GM12864 (cell line): Measurements from ENCODE around the gene USH2A.

Experiments
- DNase-seq: peaks from one replicate; pipeline ENCODE4 v3.0.0-alpha.2; 2011; ENCODE audit warnings: low read depth
- H3K4me3 ChIP-seq: 2 replicates; pipeline ENCODE4 v1.5.1; 2011; ENCODE audit warnings: mild to moderate bottlenecking, low read depth, low read length, control low read depth
- CTCF ChIP-seq: IDR thresholded peaks from 2 replicates; pipeline ENCODE4 v1.5.1; 2011; ENCODE audit warnings: low read depth, mild to moderate bottlenecking, moderate library complexity, low read length, control low read depth, inconsistent platforms; ENCODE audit errors: missing control alignments

USH2A gene

DNA sequence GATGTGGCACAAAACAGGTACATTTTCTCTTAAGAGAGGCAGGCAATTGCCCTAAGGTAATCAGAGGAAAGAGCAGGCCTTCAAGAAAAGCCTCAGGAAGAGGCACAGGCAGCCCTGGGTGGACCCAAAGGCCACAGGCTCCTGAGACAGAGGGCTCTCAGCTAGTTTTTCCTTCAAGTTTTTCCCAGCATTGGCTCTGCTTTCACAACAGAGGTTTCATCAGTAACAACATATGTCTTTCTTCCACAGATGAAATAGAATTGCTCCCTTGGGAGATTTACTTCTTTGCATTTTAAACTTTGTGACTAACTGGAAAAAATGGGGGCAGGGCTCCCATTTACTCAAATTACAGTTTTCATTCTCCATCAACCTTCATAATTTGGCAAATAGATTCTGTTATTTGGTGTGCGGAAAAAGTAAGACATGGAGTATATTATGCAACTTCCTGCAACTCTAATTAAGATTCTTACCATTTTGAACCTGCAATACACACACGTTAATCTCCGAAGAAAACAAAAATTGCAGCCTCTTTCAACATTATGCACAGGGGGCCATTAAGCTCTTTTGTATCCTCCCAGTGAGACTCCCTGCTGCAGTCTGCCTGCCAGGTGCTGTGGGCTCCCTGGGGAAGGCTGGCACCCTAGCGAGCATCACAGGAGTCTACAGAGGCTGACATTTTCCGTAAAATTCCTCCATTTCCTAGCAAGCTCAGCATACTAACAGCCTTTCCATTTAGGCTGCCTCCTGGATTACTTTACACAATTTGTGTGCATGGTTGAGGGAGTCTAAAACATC is 282.3 kb downstream of the USH2A start:
- no peak for TF ChIP-seq CTCF
- DNase-seq, result no peak
- H3K4me3 ChIP-seq, result no peak overlapping the region

GRCh38 chr1:216124192-216124781 is 299.0 kb downstream of the USH2A start:
- no peak overlapping the region for H3K4me3 ChIP-seq
- DNase-seq, result no peak
- no peak for TF ChIP-seq CTCF

DNA sequence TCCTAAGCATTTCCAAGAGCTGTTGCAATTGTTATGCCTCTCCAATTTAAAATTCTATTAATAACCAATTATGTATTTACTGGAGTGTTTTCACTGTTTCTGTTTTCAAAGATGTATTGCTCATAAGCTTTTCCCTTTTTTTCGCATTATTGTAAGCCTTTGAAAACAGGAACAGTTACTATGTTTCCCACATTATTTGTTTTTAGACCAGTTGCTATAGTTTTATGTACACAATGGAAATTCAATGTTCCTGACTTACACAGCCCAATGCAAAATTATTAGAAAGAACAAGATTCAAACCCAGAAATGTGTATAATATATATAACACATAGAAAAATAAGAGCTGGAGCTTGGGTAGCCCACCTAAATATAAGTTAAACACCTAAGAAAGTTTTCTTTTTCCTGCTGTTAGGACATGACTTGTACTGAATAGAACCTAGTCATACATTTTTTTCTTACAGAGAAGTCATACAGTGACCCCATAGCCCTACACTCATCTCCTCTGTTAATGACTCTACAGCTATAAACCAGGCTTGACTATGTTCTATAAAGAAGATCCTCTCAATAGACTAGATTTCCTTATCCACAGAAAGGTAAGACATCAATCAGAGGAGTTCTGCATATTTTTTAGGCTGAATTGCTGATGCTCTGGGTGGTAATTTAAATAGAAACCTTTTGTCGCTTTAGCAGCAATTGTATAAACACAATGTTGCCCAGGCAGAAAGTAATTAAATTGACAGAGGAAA is 299.6 kb downstream of the USH2A start:
- H3K4me3 ChIP-seq, result no peak overlapping the region
- no peak for TF ChIP-seq CTCF
- DNase-seq, result no peak

DNA sequence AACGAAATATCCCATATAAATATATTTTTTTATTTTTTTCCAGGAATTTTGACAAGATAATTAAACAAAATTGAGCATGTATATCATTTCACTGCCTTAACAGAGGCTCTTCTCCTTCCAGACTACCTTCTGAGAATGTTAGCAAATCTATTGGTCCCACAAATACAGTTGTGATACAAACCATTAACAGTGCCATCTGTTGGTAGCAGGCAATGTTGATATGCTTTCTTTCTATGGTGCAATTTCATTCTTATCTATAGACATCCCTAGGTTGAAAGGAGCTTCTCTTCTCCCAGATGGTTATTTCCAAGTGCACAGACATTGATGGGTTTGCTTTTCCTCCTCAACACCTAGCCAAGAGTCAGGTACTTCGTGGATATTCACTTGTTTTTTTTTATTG is 303.6 kb downstream of the USH2A start:
- H3K4me3 ChIP-seq, result no peak overlapping the region
- peak; percentile 48 for TF ChIP-seq CTCF
- peak; percentile 1 for DNase-seq

GRCh38 chr1:216114180-216114579 is 309.1 kb downstream of the USH2A start:
- TF ChIP-seq CTCF, result no peak
- H3K4me3 ChIP-seq, result no peak overlapping the region
- no peak for DNase-seq

GRCh38 chr1:216113181-216113580 is 310.1 kb downstream of the USH2A start:
- no peak for DNase-seq
- no peak for TF ChIP-seq CTCF
- no peak overlapping the region for H3K4me3 ChIP-seq
